HG03442 (cell line): ENCODE results near the gene PCID2.

Source experiments
- ATAC-seq: cut with Tn5 transposase; IDR thresholded peaks from one replicate; pipeline ENCODE4 v1.9.1; 2021; ENCODE audit warnings: mild to moderate bottlenecking, moderate library complexity; ENCODE audit not compliant: unreplicated experiment

PCID2 gene

DNA sequence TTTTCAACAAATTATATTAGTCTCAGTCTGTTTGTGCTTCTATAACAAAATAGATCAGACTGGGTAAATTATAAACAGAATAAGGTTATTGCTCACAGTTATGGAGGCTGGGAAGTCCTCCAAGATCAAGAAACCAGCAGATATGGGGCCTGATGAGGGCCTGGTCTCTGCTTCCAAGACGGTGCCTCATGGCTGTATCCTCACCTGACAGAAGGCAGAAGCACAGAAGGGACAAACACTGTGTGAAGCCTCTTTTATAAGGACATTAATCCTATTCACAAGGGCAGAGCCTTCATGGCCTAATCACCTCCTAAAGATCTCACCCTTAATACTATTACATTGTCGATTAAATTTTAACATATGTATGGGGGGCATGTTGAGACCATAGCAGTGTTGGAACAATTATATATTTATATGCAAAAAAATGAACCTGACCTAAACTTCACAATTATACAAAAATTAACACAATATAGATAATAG is 73.1 kb downstream of the PCID2 start:
- no peak for ATAC-seq

DNA sequence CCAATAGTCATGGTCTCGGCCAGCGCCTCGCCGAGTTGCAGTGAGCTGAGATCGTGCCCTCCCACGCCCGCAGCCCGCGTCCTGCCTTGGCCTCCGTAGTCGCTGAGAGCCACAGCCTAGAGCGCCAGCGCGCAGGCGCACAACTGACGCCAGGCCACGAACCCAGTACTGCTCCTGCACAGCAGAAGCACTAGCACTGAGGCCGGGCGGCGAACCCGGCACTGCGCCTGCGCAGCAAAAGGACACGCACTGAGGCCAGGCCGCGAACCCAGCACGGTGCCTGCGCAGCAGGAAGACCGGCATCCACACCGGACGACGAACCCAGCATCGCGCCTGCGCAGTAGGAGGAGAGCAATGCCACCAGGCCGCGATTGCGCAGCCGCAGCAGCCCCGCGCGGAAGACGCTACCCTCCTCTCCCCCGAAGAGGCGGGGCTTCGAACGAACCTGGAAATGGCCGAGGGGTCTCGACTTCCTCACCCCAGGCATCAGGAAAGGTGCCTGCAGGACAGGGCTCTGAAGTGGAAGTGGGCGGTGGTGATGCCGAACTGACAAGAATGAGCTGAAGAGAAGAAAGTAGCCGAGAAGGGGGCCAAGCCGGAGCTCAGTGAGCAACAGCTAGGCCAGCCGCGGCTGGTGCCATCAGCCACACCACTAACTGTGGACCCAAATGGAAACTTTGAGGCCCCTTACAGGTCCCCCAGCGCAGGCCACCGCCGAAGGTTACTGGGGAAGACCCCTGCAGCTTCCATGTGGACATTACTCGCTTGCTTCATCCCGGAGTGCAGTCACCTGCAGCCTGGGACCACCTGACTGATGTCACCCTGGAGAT is 78.3 kb downstream of the PCID2 start:
- ATAC-seq: no peak

DNA sequence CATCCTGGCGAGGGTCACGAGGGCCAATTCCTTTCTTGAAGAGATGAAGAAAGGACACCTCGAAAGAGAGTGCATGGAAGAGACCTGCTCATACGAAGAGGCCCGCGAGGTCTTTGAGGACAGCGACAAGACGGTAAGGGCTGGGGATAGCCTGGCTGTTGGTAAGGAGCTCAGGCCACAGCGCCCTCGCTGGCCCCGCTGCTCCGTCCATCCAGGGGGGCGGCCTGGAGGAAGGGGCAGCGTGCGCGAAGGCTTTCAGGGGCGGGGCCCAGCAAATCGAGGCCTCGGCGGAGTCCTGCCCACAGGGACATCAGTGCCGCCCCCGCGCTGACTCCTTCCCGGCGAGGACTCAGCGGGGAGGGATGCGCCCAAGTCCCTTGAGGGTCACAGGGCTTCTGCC is 79.0 kb downstream of the PCID2 start:
- ATAC-seq: no peak
